WTC11 (cell line): ENCODE data around the gene SLC6A20.

Source experiments
- TEAD4 ChIP-seq: sonication (generic); formaldehyde crosslinking; IDR thresholded peaks from 2 replicates; pipeline ENCODE4 v1.8.0; 2022; ENCODE audit warnings: mild to moderate bottlenecking, missing genetic modification reagents
- TF ChIP-seq, protein P1 (sequence below): fragments of 200-600 bp; IDR thresholded peaks from 2 replicates; pipeline ENCODE4 v1.8.0; 2022; ENCODE audit warnings: antibody characterized with exemption
- TF ChIP-seq, protein P2 (sequence below): sonication (generic); formaldehyde crosslinking; IDR thresholded peaks from 2 replicates; pipeline ENCODE4 v1.8.0; 2022; ENCODE audit warnings: mild to moderate bottlenecking, missing genetic modification reagents

DNA sequence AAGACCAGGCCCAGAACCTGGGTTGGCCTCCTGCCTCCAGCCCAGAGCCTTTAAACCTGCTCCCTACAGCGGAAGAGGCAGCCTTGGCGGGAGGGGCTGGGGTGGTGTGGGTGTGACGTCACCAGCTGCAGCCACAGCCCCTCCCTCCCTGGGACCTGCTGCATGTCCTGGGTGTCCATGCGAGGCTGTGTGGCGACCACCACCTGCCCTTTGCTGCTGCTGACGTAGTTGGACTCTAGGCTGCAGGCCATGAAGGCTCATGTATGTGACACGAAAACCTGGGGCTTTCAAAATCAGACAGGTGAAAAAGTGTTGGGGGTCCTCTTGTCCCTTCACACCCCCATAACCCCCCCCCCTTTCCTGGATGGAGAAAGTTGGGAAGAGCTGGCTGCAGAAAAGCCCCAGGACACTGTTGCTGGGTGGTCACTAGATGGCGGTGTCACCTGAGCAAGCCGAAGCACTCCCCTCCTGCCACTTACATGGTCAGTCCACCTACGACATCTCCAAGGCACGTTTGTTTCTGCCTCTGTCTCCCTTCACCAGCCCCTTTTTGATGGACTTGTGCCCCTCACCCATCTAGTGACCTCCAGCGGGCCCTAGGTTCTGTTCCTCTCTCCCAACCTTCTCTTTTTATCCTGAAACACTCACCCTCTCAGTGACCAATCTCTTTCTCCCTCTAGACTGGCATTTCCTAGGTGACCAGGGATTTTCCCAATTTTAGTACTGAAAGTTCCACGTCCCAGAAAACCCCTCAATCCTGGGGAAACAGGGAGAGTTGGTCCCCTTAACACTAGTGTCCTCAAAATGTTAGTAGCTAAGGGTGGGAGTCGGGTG, 35.2 kb downstream of the SLC6A20 start:
- TF ChIP-seq, protein P1, sequence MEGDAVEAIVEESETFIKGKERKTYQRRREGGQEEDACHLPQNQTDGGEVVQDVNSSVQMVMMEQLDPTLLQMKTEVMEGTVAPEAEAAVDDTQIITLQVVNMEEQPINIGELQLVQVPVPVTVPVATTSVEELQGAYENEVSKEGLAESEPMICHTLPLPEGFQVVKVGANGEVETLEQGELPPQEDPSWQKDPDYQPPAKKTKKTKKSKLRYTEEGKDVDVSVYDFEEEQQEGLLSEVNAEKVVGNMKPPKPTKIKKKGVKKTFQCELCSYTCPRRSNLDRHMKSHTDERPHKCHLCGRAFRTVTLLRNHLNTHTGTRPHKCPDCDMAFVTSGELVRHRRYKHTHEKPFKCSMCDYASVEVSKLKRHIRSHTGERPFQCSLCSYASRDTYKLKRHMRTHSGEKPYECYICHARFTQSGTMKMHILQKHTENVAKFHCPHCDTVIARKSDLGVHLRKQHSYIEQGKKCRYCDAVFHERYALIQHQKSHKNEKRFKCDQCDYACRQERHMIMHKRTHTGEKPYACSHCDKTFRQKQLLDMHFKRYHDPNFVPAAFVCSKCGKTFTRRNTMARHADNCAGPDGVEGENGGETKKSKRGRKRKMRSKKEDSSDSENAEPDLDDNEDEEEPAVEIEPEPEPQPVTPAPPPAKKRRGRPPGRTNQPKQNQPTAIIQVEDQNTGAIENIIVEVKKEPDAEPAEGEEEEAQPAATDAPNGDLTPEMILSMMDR = peak; percentile 61
- TF ChIP-seq, protein P2, sequence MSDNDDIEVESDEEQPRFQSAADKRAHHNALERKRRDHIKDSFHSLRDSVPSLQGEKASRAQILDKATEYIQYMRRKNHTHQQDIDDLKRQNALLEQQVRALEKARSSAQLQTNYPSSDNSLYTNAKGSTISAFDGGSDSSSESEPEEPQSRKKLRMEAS = 0 out of 2 replicates have a peak, but pooled peaks have one; percentile 26
- TF ChIP-seq TEAD4 (CRISPR knock-in tag) = no peak
